Jurkat, Clone E6-1 (cell line): ENCODE measurements around the gene COA1.

Experiments used
- DNase-seq: peaks from one replicate; pipeline ENCODE4 v3.0.0-alpha.2; 2011; ENCODE audit warnings: low read depth, low spot score
- H3K4me3 ChIP-seq: 2 replicates; pipeline ENCODE4 v1.5.1; 2011; ENCODE audit warnings: mild to moderate bottlenecking, low read length, control low read depth, moderate library complexity

COA1 gene

GRCh38 chr7:43669286-43670081, 59.8 kb downstream of the COA1 start:
- no peak for DNase-seq
- no peak overlapping the region for H3K4me3 ChIP-seq

- no peak for DNase-seq
- no peak overlapping the region for H3K4me3 ChIP-seq
These were observed 61.3 kb downstream of the COA1 start for GRCh38 chr7:43668035-43668434.

GRCh38 chr7:43666938-43667337, 62.4 kb downstream of the COA1 start:
- no peak for DNase-seq
- no peak overlapping the region for H3K4me3 ChIP-seq

GRCh38 chr7:43664681-43665080, 64.6 kb downstream of the COA1 start:
- DNase-seq: no peak
- no peak overlapping the region for H3K4me3 ChIP-seq

GRCh38 chr7:43660141-43660540, 69.2 kb downstream of the COA1 start:
- no peak overlapping the region for H3K4me3 ChIP-seq
- DNase-seq: no peak

- no peak overlapping the region for H3K4me3 ChIP-seq
- no peak for DNase-seq
These were observed 69.8 kb downstream of the COA1 start for GRCh38 chr7:43659549-43659896.

GRCh38 chr7:43658718-43659548, 70.4 kb downstream of the COA1 start:
- no peak overlapping the region for H3K4me3 ChIP-seq
- DNase-seq: no peak

- no peak for DNase-seq
- no peak overlapping the region for H3K4me3 ChIP-seq
These were observed 72.3 kb downstream of the COA1 start for GRCh38 chr7:43656997-43657396.

- no peak overlapping the region for H3K4me3 ChIP-seq
These were observed 73.7 kb downstream of the COA1 start for GRCh38 chr7:43655584-43655983.

GRCh38 chr7:43653891-43654504, 75.3 kb downstream of the COA1 start:
- H3K4me3 ChIP-seq: no peak overlapping the region
- no peak for DNase-seq

More at GRCh38 chr7:43655584-43655983, 73.7 kb downstream of the COA1 start:
- no peak for DNase-seq

GRCh38 chr7:43653466-43653865, 75.9 kb downstream of the COA1 start:
- no peak for DNase-seq
- no peak overlapping the region for H3K4me3 ChIP-seq

GRCh38 chr7:43652364-43652763, 77.0 kb downstream of the COA1 start:
- no peak for DNase-seq

GRCh38 chr7:43650457-43651052, 78.8 kb downstream of the COA1 start:
- DNase-seq: no peak
- no peak overlapping the region for H3K4me3 ChIP-seq

More at GRCh38 chr7:43652364-43652763, 77.0 kb downstream of the COA1 start:
- H3K4me3 ChIP-seq: no peak overlapping the region

- H3K4me3 ChIP-seq: peak overlapping the region; percentile 30
- DNase-seq: peak; percentile 88
These were observed 79.5 kb downstream of the COA1 start for GRCh38 chr7:43649755-43650274.

- DNase-seq: peak; percentile 94
- H3K4me3 ChIP-seq: peak overlapping the region; percentile 13
These were observed 80.6 kb downstream of the COA1 start for GRCh38 chr7:43648473-43649406.

- no peak for DNase-seq
These were observed 81.5 kb downstream of the COA1 start for GRCh38 chr7:43647673-43648472.

GRCh38 chr7:43647339-43647672, 82.0 kb downstream of the COA1 start:
- H3K4me3 ChIP-seq: no peak overlapping the region
- DNase-seq: no peak

More at GRCh38 chr7:43647673-43648472, 81.5 kb downstream of the COA1 start:
- peak overlapping the region; percentile 13 for H3K4me3 ChIP-seq
